ENCODE results near the gene SGTB. TPM values are rescaled to one million over a fixed set of nuclear protein-coding genes. Genes with fewer than 3 reads are reported as not detected.
"Not testable (repeated sequence)": the region's sequence is repeated elsewhere in the genome, so short reads cannot be mapped to it uniquely, and the experiment has no call there.

The SGTB gene
- total RNA-seq, 2 donors from 2014 or later: 6.8 to 6.9 TPM

GRCh38 chr5:65624571-65625555 is 97.0 kb downstream of the SGTB start, which contains the start of the genes SHLD3 and TRAPPC13:
Gene SHLD3 (plus strand): TSS chr5:65625027. CDS start chr5:65629588, 4,561 bp downstream.
Gene TRAPPC13 (plus strand): TSS chr5:65625027. CDS start chr5:65625061, 34 bp downstream.
- peak; percentile 81 for DNase-seq (ENCODE audit: low spot score)

GRCh38 chr5:65624025-65624570 is 97.8 kb downstream of the SGTB start, which contains the start of gene TRIM23:
Gene TRIM23 (minus strand): TSS chr5:65624333. CDS start chr5:65624274, 59 bp downstream.
- TF ChIP-seq, protein P1, sequence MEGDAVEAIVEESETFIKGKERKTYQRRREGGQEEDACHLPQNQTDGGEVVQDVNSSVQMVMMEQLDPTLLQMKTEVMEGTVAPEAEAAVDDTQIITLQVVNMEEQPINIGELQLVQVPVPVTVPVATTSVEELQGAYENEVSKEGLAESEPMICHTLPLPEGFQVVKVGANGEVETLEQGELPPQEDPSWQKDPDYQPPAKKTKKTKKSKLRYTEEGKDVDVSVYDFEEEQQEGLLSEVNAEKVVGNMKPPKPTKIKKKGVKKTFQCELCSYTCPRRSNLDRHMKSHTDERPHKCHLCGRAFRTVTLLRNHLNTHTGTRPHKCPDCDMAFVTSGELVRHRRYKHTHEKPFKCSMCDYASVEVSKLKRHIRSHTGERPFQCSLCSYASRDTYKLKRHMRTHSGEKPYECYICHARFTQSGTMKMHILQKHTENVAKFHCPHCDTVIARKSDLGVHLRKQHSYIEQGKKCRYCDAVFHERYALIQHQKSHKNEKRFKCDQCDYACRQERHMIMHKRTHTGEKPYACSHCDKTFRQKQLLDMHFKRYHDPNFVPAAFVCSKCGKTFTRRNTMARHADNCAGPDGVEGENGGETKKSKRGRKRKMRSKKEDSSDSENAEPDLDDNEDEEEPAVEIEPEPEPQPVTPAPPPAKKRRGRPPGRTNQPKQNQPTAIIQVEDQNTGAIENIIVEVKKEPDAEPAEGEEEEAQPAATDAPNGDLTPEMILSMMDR (IDR thresholded peaks at IDR 0.05): peak in 1 of 2 donors; percentile 14
- Histone ChIP-seq H3K4me1 (peaks cover 0 to 34% of the 10 kb centered on the region in 2 donors), H3K36me3 (no peaks in the 10 kb centered on the region)

More at GRCh38 chr5:65624571-65625555, 97.0 kb downstream of the SGTB start, which contains the start of the genes SHLD3 and TRAPPC13:
- H3K27ac ChIP-seq: peak within 1 kb of the TSS; percentile 73 to 82
- TF ChIP-seq, protein P1 (IDR thresholded peaks at IDR 0.05): peak in 1 of 2 donors; percentile 25
- peak within 1 kb of the TSS; percentile 72 to 98 for H3K4me3 ChIP-seq
- peaks cover 5% of the 10 kb centered on the region for H3K36me3 ChIP-seq
- no peaks in the 10 kb centered on the region for H3K27me3 ChIP-seq
- H3K4me1 ChIP-seq: peaks cover 0 to 34% of the 10 kb centered on the region in 2 donors
- H3K9me3 ChIP-seq: no peaks in the 10 kb centered on the region

DNA sequence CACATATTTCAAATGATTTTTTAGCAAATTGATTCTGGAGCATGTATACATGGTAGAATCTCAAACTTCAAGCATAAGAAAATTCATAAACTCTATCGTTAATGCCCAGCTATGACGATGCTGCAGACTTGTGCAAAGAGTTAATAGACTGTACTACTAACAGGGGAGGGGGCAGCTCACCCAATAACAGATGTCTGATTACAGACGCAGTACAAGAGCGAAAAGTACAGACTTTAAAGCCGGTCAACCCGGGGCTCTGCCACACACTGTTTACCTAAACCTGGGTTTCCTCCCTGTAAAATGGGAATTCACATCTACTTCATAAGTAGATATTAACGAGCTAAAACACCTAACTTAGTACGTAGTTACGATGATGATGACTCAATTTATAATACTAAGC is 98.4 kb downstream of the SGTB start:
- TF ChIP-seq, protein P1 (IDR thresholded peaks at IDR 0.05): no peak
- Histone ChIP-seq H3K4me1 (peaks cover 0 to 34% of the 10 kb centered on the region in 2 donors), H3K9me3 (no peaks in the 10 kb centered on the region), H3K36me3 (no peaks in the 10 kb centered on the region), H3K27ac (peak overlapping the region; percentile 73 to 82), H3K4me3 (peak overlapping the region; percentile 72 to 98), H3K27me3 (no peaks in the 10 kb centered on the region)
- no peak for DNase-seq (ENCODE audit: low spot score)

More at GRCh38 chr5:65624025-65624570, 97.8 kb downstream of the SGTB start, which contains the start of gene TRIM23:
- Histone ChIP-seq H3K9me3 (no peaks in the 10 kb centered on the region), H3K27me3 (no peaks in the 10 kb centered on the region), H3K4me3 (peak within 1 kb of the TSS; percentile 72 to 98), H3K27ac (peak within 1 kb of the TSS; percentile 73 to 82)
- DNase-seq (ENCODE audit: low spot score): peak; percentile 90

DNA sequence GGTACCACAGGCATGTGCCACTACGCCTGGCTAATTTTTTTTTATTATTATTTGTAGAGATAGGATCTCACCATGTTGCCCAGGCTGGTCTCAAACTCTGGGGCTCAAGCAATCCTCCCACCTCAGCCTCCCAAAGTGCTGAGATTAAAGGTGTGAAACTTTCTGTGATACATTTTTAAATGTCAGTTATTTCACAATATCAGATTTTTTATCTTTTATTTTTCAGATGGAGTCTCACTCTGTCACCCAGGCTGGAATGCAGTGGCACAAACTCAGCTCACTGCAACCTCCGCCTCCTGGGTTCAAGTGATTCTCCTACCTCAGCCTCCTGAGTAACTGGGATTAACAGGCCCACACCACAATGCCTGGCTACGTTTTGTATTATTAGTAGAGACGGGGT is 99.9 kb downstream of the SGTB start:
- not testable (repeated sequence) for H3K27me3 ChIP-seq; H3K27ac ChIP-seq; H3K4me3 ChIP-seq; H3K9me3 ChIP-seq; DNase-seq (ENCODE audit: low spot score); H3K36me3 ChIP-seq
- H3K4me1 ChIP-seq: peaks cover 0 to 34% of the 10 kb centered on the region in 2 donors

DNA sequence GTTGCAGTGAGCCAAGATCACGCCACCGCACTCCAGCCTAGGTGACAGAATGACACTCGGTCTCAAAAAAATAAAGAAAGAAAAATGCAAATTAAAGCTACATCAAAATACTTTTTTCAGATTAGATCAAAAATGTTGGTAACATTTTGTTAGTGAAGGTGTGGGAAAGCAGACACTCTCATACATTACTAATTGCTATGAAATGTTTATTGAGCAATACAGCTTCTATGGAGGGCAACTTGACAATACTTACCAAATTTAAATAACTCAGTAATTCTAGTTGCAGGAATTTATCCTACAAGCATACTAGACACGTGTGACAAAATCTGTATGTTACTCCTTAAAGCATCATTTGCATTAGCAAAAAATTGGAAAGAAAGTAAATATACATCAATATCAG is 101.9 kb downstream of the SGTB start:
- Histone ChIP-seq H3K27ac (no peak overlapping the region), H3K36me3 (peaks cover 20% of the 10 kb centered on the region), H3K4me1 (peaks cover 0 to 22% of the 10 kb centered on the region in 2 donors), H3K27me3 (no peaks in the 10 kb centered on the region), H3K9me3 (no peaks in the 10 kb centered on the region), H3K4me3 (no peak overlapping the region)
- TF ChIP-seq, protein P1 (IDR thresholded peaks at IDR 0.05): no peak
- DNase-seq (ENCODE audit: low spot score): no peak

Other genes with a start within 250 kb of the SGTB start
- gene ADAMTS6, start 240.2 kb downstream of the SGTB start, total RNA-seq: 1 to 10 TPM in 1 of 2 donors, under 1 TPM in 1; 0.74 to 2.2 TPM
- gene CENPK, start 158.9 kb downstream of the SGTB start, total RNA-seq: not detected
- gene PPWD1, start 158.8 kb downstream of the SGTB start, total RNA-seq: 10 to 100 TPM; 15.1 to 18.7 TPM
- 10 to 100 TPM in 1 of 2 donors, 1 to 10 TPM in 1; 9.6 to 11.8 TPM for gene TRIM23, start 97.8 kb downstream of the SGTB start, total RNA-seq
- 1 to 10 TPM; 1.5 to 2.4 TPM for gene SHLD3, start 97.1 kb downstream of the SGTB start, total RNA-seq
- gene TRAPPC13, start 97.1 kb downstream of the SGTB start, total RNA-seq: 10 to 100 TPM; 11.7 to 18.9 TPM
- 1 to 10 TPM; 5.9 to 7.2 TPM for gene NLN, start 96 bp upstream of the SGTB start, total RNA-seq
- 10 to 100 TPM; 33.0 to 38.2 TPM for gene ERBIN, start 204.5 kb upstream of the SGTB start, total RNA-seq

Data from right atrium auricular region (tissue), 2 donors.